GM12878 (cell line): ENCODE measurements around the gene ASAP2. TPM values are rescaled to one million over a fixed set of nuclear protein-coding genes. Genes with fewer than 3 reads are reported as not detected.

Experiments
- ATAC-seq: fragments of 200-7000 bp; cut with Tn5 transposase; 3 replicates; pipeline ENCODE4 v1.9.1; 2020; ENCODE audit warnings: mild to moderate bottlenecking, moderate library complexity
- BruUV-seq: library from RNA; stranded (reverse); fragments of 400-500 nt; replicated peaks from 2 replicates; lab custom pipeline; 2021; lab: Mats Ljungman, UMichigan
- CTCF ChIA-PET: fragments of 300-600 bp; sonication (Branson Sonifier 250); formaldehyde crosslinking; extraction: SDS; loops from one replicate; lab custom pipeline; 2021; ENCODE audit warnings: inconsistent platforms; lab: Yijun Ruan, JAX
- POLR2A ChIA-PET: fragments of 350-600 bp; formaldehyde crosslinking; extraction: SDS; loops from one replicate; lab custom pipeline; 2021; ENCODE audit warnings: inconsistent platforms; lab: Charles Lee
- RAD21 ChIA-PET: fragments of 300-600 bp; sonication (Branson Sonifier 250); formaldehyde crosslinking; loops from one replicate; lab custom pipeline; 2023; ENCODE audit warnings: antibody characterized with exemption; ENCODE audit not compliant: unreplicated experiment; lab: Charles Lee
- SMC1A ChIA-PET: fragments of 300-600 bp; sonication (Branson Sonifier 250); formaldehyde crosslinking; loops from one replicate; lab custom pipeline; 2023; ENCODE audit not compliant: unreplicated experiment, uncharacterized antibody; lab: Charles Lee
- DNase-seq: peaks from one replicate; pipeline ENCODE4 v3.0.0-alpha.2; 2011; ENCODE audit warnings: low read depth, low spot score
- FAIRE-seq: peaks from 3 replicates; lab custom pipeline; 2011; peaks lifted over from hg19 to GRCh38; lab: Jason Lieb, UNC
- H2AFZ ChIP-seq: 2 replicates; pipeline ENCODE4 v1.6.0; 2011; ENCODE audit warnings: low read depth, low read length, control low read depth; ENCODE audit not compliant: control insufficient read depth
- H3K27ac ChIP-seq: 2 replicates; pipeline ENCODE4 v1.5.1; 2011; ENCODE audit warnings: control low read depth; ENCODE audit not compliant: control insufficient read depth, insufficient read depth
- H3K27me3 ChIP-seq, 2 experiments: replicated peaks in 1 of 2; 2 replicates each; pipeline versions ENCODE4 v1.6.0 to v1.6.1; 2011; ENCODE audit warnings: low read length in 1 of 2; ENCODE audit not compliant: control insufficient read depth in 2 of 2, insufficient read depth in 2 of 2
- H3K36me3 ChIP-seq, 2 experiments: 2 replicates each; pipeline ENCODE4 v1.5.1; 2011; ENCODE audit warnings: low read length in 1 of 2; ENCODE audit not compliant: control insufficient read depth in 2 of 2, insufficient read depth in 2 of 2
- H3K4me1 ChIP-seq: 2 replicates; pipeline ENCODE4 v1.6.1; 2011; ENCODE audit warnings: mild to moderate bottlenecking, low read length, moderate library complexity, mixed read lengths; ENCODE audit not compliant: control insufficient read depth, insufficient read depth
- H3K4me2 ChIP-seq: 2 replicates; pipeline ENCODE4 v1.6.0; 2011; ENCODE audit warnings: control low read depth; ENCODE audit not compliant: control insufficient read depth, insufficient read depth
- H3K4me3 ChIP-seq: fragments of 200-600 bp; sonication (generic); 2 replicates; pipeline ENCODE4 v1.5.1; 2016
- H3K79me2 ChIP-seq: 2 replicates; pipeline ENCODE4 v1.6.0; 2011; ENCODE audit warnings: low read length; ENCODE audit not compliant: control insufficient read depth, insufficient read depth
- H3K9ac ChIP-seq: 2 replicates; pipeline ENCODE4 v1.8.0; 2011; ENCODE audit warnings: low read length, control low read depth, mixed read lengths; ENCODE audit not compliant: control insufficient read depth, insufficient read depth
- H3K9me3 ChIP-seq: replicated peaks from 3 replicates; pipeline ENCODE4 v1.5.1; 2011; ENCODE audit warnings: mild to moderate bottlenecking, low read length; ENCODE audit not compliant: control insufficient read depth, insufficient read depth
- H4K20me1 ChIP-seq: 2 replicates; pipeline ENCODE4 v1.6.0; 2011; ENCODE audit not compliant: control insufficient read depth, insufficient read depth
- BMI1 ChIP-seq: fragments of 450-650 bp; IDR thresholded peaks from 2 replicates; pipeline ENCODE4 v1.6.1; 2016; ENCODE audit warnings: mild to moderate bottlenecking, moderate library complexity, borderline replicate concordance
- CHD2 ChIP-seq: IDR thresholded peaks from 2 replicates; pipeline ENCODE4 v1.6.1; 2011; ENCODE audit warnings: low read depth, low read length, improper control_type of control experiment, borderline replicate concordance
- MXI1 ChIP-seq: fragments of 150-350 bp; IDR thresholded peaks from 2 replicates; pipeline ENCODE4 v1.6.1; 2011; ENCODE audit warnings: low read depth, mild to moderate bottlenecking, inconsistent platforms, low read length, improper control_type of control experiment
- SMAD1 ChIP-seq: fragments of 450-650 bp; IDR thresholded peaks from 2 replicates; pipeline ENCODE4 v1.6.1; 2018; ENCODE audit warnings: mild to moderate bottlenecking, low read depth; ENCODE audit not compliant: partially characterized antibody
- SMARCA5 ChIP-seq: fragments of 450-650 bp; IDR thresholded peaks from 2 replicates; pipeline ENCODE4 v1.6.1; 2017; ENCODE audit warnings: mild to moderate bottlenecking
- SPI1 ChIP-seq: IDR thresholded peaks from 2 replicates; pipeline ENCODE4 v1.6.1; 2011; ENCODE audit warnings: low read depth, mild to moderate bottlenecking, low read length, moderate library complexity, borderline replicate concordance; ENCODE audit not compliant: insufficient read depth
- TAF1 ChIP-seq: IDR thresholded peaks from 2 replicates; pipeline ENCODE4 v1.6.1; 2011; ENCODE audit warnings: mild to moderate bottlenecking, low read depth, low read length, borderline replicate concordance
- TBL1XR1 ChIP-seq: IDR thresholded peaks from 2 replicates; pipeline ENCODE4 v1.6.1; 2012; ENCODE audit warnings: low read depth, low read length, improper control_type of control experiment
- WGBS: methylation state at CpG from one replicate; pipeline ENCODE4 v1.1.6; 2016; ENCODE audit warnings: low lambda C conversion rate; ENCODE audit not compliant: insufficient replicate concordance, insufficient coverage; ENCODE audit errors: missing lambda C conversion rate; 5-methylcytosine and 5-hydroxymethylcytosine counted together
- in situ Hi-C: fragments of 300-500 bp; cut with MboI; formaldehyde crosslinking; loops from 9 replicates; pipeline ENCODE4 v1.14.3; 2018; ENCODE audit warnings: mixed read lengths
- intact Hi-C: fragments of 100-400 bp; cut with micrococcal nuclease; formaldehyde crosslinking; loops from one replicate; pipeline ENCODE4 v1.14.2; 2022; ENCODE audit not compliant: unreplicated experiment
- polyA plus RNA-seq, 11 experiments: library from polyadenylated mRNA; depleted of rRNA in 4 of 11; unstranded in 6 of 11; stranded (reverse) in 5 of 11; fragments of >200 nt; fragmentation: Nextera tagmentation in 4 of 11; fragmentation: Illumina TruSeq in 1 of 11; extraction: Ambion mirVana in 4 of 11; extraction: Trizol in 1 of 11; gene quantifications; 1 replicate in 1 of 11; 2 replicates in 10 of 11; pipeline versions ENCODE4 v1.2.1 to v1.2.3, GENCODE V29; 2011 to 2016; ENCODE audit warnings: inconsistent platforms in 2 of 11, missing spikeins in 2 of 11, low read depth in 1 of 11
- total RNA-seq, 4 experiments: library from RNA; depleted of rRNA in 3 of 4; stranded (reverse); fragments of >200 nt in 3 of 4; fragmentation: Illumina TruSeq in 1 of 4; extraction: Trizol in 1 of 4; gene quantifications; 2 replicates each; pipeline versions ENCODE4 v1.2.1 to v1.2.3, GENCODE V29; 2013 to 2021
- TF ChIP-seq, protein P1 (sequence below): IDR thresholded peaks from 2 replicates; pipeline ENCODE4 v1.6.1; 2012; ENCODE audit warnings: low read length, inconsistent platforms
- TF ChIP-seq, protein P2 (sequence below): fragments of 450-650 bp; IDR thresholded peaks from 2 replicates; pipeline ENCODE4 v1.6.1; 2017; ENCODE audit warnings: mild to moderate bottlenecking
- TF ChIP-seq, protein P3 (sequence below): fragments of 450-650 bp; IDR thresholded peaks from 2 replicates; pipeline ENCODE4 v1.6.1; 2016; ENCODE audit warnings: mild to moderate bottlenecking

ASAP2 gene
- total and polyA plus RNA-seq, 10 of the 15 experiments (the other 5 are each of a cell fraction or from before 2014, with no cell fraction given), result 0.05 to 0.27 (median 0.07) TPM; not detected in 4

DNA sequence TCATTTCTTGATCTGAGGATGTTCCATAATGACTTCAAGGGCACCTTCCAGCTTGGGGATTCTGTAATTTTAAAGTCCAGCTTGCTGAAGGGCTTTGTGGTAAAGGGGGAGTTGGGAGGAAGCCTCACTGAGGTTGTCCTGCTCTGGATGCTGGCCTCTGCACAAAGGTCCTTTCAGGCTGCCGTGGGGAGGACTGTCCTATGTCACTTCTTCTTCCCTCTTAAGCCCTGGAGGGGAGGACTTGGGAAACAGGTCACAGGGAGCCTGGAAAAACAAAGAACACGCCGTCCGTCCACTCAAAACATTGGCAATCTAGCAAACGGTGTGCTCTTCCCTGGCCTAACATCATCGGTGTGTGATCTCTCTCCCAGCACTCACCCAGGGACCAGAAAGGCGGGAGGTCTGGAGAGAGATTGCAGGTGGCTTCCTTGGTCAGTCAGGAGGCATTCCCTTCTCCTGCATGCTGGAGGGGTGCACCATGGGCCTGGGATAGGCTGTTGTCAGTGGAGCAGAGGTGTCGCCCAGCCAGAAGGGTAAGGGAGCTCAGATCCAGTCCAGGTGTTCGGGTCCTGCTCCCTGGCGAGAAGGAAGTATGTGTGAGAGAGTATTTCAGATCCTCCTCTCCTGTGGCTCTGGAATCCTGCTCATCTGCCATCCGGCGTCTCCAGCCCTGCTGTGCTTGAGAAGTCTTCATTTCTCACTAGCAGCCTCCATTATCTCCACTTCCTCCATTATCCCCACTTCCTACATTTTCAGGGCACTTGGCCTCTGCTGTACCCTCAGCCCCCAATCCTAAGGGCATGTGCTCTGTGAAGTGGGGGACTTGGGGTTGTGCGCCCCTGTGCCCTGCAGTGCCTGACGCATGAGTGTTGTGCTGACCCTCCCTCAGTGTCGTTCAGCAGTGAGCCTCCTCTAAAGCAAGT lies 20.1 kb downstream of the ASAP2 start:
- no peak for ATAC-seq
- POLR2A ChIA-PET, result no interaction called here
- TF ChIP-seq TBL1XR1, result no peak
- no peak for TF ChIP-seq BMI1
- no peak for TF ChIP-seq SPI1
- TF ChIP-seq, protein P1, sequence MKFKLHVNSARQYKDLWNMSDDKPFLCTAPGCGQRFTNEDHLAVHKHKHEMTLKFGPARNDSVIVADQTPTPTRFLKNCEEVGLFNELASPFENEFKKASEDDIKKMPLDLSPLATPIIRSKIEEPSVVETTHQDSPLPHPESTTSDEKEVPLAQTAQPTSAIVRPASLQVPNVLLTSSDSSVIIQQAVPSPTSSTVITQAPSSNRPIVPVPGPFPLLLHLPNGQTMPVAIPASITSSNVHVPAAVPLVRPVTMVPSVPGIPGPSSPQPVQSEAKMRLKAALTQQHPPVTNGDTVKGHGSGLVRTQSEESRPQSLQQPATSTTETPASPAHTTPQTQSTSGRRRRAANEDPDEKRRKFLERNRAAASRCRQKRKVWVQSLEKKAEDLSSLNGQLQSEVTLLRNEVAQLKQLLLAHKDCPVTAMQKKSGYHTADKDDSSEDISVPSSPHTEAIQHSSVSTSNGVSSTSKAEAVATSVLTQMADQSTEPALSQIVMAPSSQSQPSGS, result no peak
- no peak for TF ChIP-seq SMARCA5
- no peak for TF ChIP-seq SMAD1
- TF ChIP-seq CHD2, result no peak
- TF ChIP-seq TAF1, result no peak
- TF ChIP-seq MXI1, result no peak
- TF ChIP-seq, protein P2, sequence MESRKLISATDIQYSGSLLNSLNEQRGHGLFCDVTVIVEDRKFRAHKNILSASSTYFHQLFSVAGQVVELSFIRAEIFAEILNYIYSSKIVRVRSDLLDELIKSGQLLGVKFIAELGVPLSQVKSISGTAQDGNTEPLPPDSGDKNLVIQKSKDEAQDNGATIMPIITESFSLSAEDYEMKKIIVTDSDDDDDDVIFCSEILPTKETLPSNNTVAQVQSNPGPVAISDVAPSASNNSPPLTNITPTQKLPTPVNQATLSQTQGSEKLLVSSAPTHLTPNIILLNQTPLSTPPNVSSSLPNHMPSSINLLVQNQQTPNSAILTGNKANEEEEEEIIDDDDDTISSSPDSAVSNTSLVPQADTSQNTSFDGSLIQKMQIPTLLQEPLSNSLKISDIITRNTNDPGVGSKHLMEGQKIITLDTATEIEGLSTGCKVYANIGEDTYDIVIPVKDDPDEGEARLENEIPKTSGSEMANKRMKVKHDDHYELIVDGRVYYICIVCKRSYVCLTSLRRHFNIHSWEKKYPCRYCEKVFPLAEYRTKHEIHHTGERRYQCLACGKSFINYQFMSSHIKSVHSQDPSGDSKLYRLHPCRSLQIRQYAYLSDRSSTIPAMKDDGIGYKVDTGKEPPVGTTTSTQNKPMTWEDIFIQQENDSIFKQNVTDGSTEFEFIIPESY, result no peak
- TF ChIP-seq, protein P3, sequence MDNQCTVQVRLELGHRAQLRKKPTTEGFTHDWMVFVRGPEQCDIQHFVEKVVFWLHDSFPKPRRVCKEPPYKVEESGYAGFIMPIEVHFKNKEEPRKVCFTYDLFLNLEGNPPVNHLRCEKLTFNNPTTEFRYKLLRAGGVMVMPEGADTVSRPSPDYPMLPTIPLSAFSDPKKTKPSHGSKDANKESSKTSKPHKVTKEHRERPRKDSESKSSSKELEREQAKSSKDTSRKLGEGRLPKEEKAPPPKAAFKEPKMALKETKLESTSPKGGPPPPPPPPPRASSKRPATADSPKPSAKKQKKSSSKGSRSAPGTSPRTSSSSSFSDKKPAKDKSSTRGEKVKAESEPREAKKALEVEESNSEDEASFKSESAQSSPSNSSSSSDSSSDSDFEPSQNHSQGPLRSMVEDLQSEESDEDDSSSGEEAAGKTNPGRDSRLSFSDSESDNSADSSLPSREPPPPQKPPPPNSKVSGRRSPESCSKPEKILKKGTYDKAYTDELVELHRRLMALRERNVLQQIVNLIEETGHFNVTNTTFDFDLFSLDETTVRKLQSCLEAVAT, result no peak
- Histone ChIP-seq H3K4me2 (no peak overlapping the region), H3K4me1 (no peaks in the 10 kb centered on the region), H3K27me3 (peaks cover 7 to 8% of the 10 kb centered on the region in 2 experiments; a peak in 3 of 4 replicates), H4K20me1 (no peaks in the 10 kb centered on the region), H3K79me2 (no peaks in the 10 kb centered on the region), H3K36me3 (no peaks in the 10 kb centered on the region), H3K27ac (no peak overlapping the region), H3K9me3 (no peaks in the 10 kb centered on the region), H3K4me3 (no peak overlapping the region), H3K9ac (no peak overlapping the region), H2AFZ (no peak overlapping the region)
- DNase-seq, result no peak
- intact Hi-C loops (no loop called here), in situ Hi-C loops (no loop called here)
- WGBS, result 32% methylated on average over 15 of the region's 15 CpGs
- CTCF ChIA-PET, result no interaction called here
- BruUV-seq, result no TSS peak
- no peak for FAIRE-seq
- RAD21 ChIA-PET, result no interaction called here
- SMC1A ChIA-PET, result no interaction called here
